GM18861 (cell line): ENCODE measurements around the gene GPR180.
A peak's percentile ranks its signal among the peaks of the same experiment; 100 is the strongest.

Source experiments
- ATAC-seq: cut with Tn5 transposase; IDR thresholded peaks from one replicate; pipeline ENCODE4 v1.9.1; 2021; ENCODE audit not compliant: unreplicated experiment

GPR180 gene

GRCh38 chr13:94640721-94641120, 39.1 kb downstream of the GPR180 start:
- ATAC-seq = no peak

- no peak for ATAC-seq
These were observed 39.8 kb downstream of the GPR180 start for GRCh38 chr13:94641409-94641941.

DNA sequence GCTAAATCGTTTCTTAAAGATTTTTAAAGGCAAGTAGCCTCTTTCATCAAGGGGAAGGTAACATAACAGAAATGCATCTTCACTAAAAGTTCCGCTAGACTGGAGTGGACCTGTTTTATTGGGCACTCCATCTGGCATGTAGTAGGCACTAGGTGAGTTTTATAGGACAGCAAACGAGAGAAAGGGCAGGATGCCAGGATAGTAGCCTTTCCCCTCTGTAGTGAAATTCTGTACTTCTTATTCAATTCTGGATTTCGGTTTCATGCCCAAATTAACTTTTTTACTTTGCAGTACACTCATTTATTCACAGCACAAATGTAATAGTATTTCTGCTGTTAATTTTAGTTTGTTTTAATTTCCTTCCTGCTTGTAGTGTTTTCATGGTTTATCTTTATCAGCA, 45.2 kb downstream of the GPR180 start:
- peak; percentile 64 for ATAC-seq

GRCh38 chr13:94656176-94656575, 54.5 kb downstream of the GPR180 start:
- ATAC-seq = no peak

- ATAC-seq = peak; percentile 91
These were observed 55.1 kb downstream of the GPR180 start for GRCh38 chr13:94656766-94657165.

DNA sequence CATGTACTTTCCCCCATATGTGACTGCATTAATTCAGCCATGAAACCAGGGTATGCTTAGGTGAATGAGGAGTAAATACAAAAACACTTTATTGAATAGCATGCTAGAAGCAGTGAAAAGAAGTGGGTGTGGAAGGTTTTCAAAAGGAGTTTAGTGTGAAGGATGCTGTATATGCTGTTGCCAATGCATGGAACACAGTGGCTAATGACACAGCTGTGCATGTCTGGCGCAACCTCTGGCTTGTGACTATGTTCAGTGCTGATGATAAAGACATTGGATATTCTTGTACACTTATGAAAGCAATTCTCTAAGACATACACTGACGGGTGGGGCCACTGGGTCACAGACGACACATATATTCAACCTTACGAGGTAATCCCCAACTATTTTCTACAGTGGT, 55.5 kb downstream of the GPR180 start:
- ATAC-seq = peak; percentile 10

GRCh38 chr13:94658926-94659597, 57.4 kb downstream of the GPR180 start:
- ATAC-seq = no peak

DNA sequence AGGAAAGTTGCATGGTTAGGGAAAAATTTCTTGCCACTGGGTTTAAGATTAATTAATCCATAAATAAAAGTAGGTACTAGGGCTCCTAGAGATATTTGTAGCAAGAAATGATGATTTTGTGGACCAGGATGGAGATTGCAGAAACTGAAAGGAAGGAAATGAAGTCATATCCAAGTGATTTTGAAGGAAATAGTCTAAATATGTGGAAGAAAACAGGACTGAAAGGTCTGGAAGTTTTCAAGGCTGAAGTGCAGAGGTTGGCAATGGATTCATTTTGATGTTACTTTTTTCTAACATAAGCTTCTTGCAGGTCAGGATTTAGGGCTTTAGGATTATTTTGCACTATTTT, 57.9 kb downstream of the GPR180 start:
- no peak for ATAC-seq

- ATAC-seq = no peak
These were observed 59.2 kb downstream of the GPR180 start for GRCh38 chr13:94660695-94661326.

GRCh38 chr13:94661406-94661805, 59.7 kb downstream of the GPR180 start:
- no peak for ATAC-seq

DNA sequence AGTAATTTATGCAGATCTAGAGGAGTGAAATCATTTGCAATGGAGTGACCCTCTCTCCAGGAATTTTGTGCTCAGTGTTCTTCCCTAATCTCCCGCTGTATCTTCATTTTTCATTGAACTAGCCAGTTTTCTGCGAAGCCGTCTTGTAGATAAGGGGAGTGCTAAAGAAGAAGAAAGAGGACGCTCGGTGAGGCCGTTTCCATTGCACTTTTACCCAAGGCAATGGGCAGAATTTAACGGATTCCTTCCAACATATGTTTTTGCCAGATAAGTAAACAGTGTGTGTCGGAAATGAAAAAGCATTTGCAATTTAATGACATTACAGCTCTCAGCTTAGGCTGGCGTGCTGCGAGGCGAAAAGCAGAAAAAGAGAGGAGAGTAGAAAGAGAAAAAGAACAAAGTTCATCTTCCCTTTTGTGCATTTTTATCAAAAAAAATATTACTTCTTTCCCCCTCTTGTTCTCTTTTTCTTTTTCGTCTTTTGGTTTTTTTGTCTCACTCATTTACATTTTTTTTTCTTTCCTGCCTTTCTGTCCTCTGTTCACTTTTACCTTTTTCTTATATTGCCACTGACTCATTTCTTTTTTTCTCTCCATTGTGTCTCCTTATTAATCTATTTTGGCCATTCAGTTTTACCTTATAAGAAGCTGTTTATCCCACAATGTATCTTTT, 60.8 kb downstream of the GPR180 start:
- ATAC-seq = no peak

GRCh38 chr13:94664889-94665288, 63.2 kb downstream of the GPR180 start:
- ATAC-seq = no peak

- ATAC-seq = no peak
These were observed 64.4 kb downstream of the GPR180 start for GRCh38 chr13:94666065-94666464.

- ATAC-seq = no peak
These were observed 65.5 kb downstream of the GPR180 start for GRCh38 chr13:94667190-94667589.

GRCh38 chr13:94672400-94672799, 70.7 kb downstream of the GPR180 start:
- no peak for ATAC-seq

DNA sequence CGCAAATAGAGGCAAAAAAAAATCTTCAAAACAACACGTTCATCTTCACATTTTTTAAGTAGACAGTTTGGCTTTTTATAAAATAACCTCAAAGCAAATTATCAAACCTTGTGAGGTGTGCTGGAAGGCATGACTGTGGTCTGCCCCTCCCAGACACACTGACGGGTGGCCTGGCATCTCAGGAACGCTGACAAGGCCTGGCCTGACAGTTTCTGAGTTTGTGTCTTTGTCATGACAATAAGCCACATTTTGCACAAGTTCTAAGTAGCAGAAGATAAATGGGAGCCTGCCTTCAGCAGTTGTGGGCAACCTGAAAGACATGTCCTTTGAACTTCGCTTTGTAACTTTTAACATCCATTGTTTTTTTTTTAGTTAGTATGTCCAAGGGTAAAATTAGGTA, 72.2 kb downstream of the GPR180 start:
- no peak for ATAC-seq

DNA sequence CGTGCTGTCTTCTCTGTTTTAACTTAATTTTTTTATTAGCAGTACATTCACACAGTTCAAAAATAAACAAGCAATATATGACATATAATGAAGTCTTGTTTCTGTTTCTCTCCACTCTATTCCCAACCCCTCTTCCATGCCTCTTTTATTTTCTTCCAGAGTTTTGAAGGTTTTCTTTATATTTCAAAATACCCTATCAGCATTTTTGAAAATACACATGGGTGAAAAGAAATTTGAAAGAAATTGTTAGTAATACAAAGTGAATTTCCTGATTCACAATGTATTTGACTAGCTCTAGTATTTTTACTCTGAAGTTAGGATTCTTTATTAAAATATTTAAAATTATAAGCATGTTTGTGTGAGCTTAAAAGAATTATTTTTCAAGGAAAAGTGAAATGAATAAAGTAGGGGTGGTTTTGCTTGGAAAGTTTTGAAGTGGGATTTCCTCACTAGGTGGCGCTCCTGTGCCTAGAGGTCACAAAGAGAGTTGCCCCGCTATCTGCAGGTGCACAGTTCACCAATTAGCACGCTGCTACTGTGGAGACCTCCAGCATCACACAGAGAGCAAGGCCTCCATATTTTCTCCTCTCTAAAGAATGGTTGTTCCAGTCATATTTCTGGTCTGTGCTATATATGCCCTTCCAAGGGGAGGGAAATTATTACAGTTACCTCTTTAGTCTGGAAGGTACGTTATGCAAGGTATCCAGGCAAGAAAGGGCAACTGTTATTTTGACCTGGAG, 73.1 kb downstream of the GPR180 start:
- ATAC-seq = no peak

- no peak for ATAC-seq
These were observed 76.1 kb downstream of the GPR180 start for GRCh38 chr13:94677799-94678198.

- ATAC-seq = no peak
These were observed 77.2 kb downstream of the GPR180 start for GRCh38 chr13:94678845-94679244.

DNA sequence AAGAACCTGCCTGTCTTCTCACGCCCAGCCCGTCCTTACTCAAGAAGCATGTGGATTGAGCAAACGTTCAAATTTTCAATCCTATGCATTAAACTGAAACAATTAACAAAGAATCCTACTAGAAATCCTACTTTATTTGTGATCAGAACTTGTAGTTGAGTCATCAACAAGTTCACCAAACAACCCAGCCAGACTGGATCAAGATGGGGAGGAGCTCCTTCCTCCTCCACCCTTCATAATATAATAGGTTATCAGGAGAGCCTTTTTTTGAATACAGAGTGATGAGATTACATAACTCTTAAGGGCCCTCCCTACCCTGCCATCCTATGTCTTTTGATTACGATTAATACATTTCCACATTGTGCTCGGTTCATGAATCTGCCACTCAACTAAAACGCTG, 78.0 kb downstream of the GPR180 start:
- ATAC-seq = no peak

- no peak for ATAC-seq
These were observed 80.6 kb downstream of the GPR180 start for GRCh38 chr13:94682229-94682628.

DNA sequence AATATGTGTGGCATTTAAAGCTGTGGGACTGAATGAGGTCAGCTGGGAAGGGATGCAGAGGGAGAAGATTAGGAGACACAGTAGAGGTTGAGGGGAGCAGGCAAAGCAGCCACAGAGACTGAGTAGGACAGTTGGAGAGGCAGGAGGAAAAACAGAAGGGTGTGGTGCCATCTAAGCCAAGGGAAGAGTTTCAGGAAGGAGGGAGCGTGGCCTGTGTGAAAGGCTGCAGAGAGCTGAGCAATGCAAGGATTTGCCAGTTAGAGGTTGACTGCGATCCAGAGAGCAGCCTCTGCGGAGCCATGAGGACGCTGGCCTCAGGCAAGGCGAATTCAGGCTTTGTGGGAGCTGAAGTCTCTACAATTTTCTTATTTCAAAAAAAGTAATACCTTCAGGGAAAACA, 81.8 kb downstream of the GPR180 start:
- no peak for ATAC-seq
